VCaP (cell line): ENCODE data around the gene BTBD10.

Experiments used
- H3K27ac ChIP-seq: fragments of 450-650 bp; 2 replicates; pipeline ENCODE4 v1.5.1; 2017
- TF ChIP-seq, protein P1 (sequence below): fragments of 450-650 bp; conservative IDR thresholded peaks from 2 replicates; pipeline ENCODE4 v1.5.1; 2017; ENCODE audit warnings: mild to moderate bottlenecking, moderate library complexity

The BTBD10 gene

DNA sequence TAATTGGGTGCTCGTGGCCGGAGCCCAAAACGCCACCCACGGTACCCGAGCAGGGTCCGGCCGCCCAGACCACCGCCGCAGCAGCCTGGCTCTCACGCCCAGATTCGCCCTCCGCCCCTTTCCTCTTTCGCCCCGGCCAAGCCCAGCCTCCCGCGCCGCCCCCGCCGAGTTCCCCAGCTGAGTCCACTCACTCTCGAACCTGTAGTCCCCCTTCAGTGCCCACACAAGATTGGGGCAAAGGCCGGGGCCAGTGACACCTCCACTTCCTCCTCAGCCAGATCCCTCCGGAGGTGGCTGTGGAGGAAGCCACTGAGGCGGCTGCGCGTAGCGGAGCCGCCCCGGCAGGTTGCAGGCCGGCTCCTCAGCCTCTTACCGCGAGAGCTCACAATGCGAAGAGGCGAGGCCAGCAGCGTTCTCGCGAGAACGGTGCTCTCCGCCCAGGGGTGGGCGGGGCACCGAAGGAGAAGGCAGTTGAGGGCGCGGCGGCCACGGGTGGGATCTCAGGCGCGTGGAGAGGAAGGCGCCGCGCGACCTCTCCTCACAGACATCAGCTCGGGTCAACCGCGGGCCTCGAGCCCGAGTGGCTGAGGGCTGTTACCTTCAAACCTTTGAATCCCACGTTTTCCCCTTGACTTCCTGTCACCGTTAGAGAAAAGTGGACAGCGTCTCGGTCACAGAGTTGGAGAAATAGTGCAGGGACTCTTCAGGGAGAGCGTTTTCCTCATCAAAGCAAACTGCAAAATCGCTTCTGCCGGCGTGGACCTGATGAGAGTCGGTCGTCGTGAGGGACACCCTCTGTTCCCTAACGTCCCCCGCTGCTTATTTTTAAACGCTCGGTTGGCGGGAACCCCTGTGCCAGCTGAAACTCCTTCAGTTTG lies at the start of gene BTBD10:
Gene BTBD10, minus strand, starts transcription at position 322 of the 878 bp plus-strand sequence. CDS start 18,098 bp downstream, outside the sequence.
- TF ChIP-seq, protein P1, sequence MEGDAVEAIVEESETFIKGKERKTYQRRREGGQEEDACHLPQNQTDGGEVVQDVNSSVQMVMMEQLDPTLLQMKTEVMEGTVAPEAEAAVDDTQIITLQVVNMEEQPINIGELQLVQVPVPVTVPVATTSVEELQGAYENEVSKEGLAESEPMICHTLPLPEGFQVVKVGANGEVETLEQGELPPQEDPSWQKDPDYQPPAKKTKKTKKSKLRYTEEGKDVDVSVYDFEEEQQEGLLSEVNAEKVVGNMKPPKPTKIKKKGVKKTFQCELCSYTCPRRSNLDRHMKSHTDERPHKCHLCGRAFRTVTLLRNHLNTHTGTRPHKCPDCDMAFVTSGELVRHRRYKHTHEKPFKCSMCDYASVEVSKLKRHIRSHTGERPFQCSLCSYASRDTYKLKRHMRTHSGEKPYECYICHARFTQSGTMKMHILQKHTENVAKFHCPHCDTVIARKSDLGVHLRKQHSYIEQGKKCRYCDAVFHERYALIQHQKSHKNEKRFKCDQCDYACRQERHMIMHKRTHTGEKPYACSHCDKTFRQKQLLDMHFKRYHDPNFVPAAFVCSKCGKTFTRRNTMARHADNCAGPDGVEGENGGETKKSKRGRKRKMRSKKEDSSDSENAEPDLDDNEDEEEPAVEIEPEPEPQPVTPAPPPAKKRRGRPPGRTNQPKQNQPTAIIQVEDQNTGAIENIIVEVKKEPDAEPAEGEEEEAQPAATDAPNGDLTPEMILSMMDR: no peak
- H3K27ac ChIP-seq: peak within 1 kb of the TSS; percentile 83

DNA sequence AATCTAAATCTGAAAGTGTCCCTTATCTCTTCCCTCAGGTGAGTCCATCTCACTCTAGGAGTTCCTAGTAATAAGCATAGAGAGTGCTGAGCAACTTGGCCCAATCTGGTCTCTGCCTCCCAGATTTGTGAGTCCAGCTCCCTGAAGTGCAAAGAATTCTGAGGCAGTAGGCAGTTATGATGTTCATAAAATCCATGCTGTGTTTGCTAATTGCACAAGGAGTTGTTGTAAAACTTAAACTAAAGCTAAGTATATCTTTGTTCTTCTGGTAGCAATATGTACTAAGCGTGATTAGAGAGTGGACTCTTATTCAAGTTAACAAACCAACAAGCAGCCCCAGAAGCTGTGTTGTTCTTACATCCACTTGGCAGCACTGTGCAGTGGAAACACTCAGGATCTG lies 40.4 kb upstream of the BTBD10 start:
- H3K27ac ChIP-seq: no peak overlapping the region
- TF ChIP-seq, protein P1: no peak

DNA sequence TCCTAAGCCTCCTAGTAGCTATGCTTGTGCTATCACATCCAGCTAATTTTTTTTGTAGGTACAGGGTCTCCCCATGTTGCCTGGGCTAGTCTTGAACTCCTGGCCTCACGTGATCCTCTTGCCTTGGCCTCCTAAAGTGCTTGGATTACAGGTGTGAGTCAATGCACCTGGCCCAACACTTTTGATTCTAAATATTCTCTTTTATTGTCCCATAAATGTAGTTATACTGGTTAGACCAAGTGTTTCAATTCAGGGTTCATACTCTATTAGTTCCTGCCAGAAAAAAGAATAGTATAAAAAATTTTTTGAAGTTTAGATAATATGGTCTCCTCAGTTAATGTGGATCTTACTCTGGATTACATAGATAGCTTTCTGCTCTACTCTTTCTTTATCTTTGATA lies 39.5 kb upstream of the BTBD10 start:
- H3K27ac ChIP-seq: no peak overlapping the region
- TF ChIP-seq, protein P1: no peak

DNA sequence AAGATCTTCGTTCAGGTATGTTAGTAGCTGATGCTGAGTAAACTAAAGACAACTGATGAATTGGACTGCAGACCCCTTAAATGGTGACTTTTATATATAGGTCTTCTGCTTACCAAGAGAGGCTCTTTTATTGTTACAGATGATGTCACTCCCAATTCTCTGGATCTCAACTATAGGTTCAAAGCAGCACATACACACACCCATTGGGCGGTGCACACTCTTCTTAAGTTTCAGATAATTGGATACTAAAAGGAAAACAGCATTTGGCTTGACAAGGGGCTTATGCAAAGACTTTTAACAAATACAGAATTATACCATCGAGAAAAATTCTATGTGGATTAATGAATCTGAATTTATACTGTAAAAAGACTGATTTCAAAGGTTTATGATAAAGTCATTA lies 32.9 kb upstream of the BTBD10 start, which contains the start of gene PTH:
Gene PTH, minus strand, starts transcription at position 69 of the 400 bp plus-strand sequence. CDS start 3,142 bp downstream, outside the sequence.
- H3K27ac ChIP-seq: no peak within 1 kb of the TSS
- TF ChIP-seq, protein P1: no peak

DNA sequence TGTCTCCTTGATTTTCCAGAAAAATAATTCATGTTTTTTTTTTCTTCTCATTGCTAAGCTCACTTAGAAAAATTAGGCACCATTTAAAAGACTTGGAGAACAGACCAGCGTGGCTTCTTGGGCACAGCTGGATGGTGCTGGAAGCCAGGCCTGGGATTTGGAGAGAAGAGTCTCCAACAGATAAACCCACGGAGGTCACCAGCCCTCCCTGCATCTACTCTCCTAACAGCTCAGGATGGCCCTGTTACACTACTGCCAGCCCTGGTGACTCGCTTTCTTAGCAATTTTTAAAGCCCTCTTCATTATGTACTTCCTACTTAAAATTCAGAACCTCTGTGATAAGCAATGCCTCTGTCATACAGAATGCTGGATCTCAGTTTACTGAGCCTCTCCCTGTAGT lies 31.0 kb upstream of the BTBD10 start:
- TF ChIP-seq, protein P1: no peak
- no peak overlapping the region for H3K27ac ChIP-seq

DNA sequence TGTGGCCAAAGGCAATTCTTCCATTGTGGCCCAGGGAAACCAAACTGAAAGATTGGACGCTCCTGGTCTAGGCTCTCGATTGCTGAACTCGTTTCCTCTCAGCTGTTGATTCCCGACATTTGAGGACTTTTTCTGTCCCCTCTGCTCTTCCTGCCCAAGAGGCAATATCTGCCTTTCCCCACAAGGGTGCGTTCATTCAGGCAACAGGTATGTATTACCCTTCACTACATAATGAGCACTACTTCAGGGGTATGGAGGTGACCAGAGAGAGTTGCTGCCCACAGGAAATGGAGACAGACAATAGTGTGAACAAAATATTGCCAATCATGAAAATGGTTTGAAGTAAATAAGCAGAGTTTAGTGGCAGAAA lies 24.6 kb upstream of the BTBD10 start:
- TF ChIP-seq, protein P1: no peak
- no peak overlapping the region for H3K27ac ChIP-seq

DNA sequence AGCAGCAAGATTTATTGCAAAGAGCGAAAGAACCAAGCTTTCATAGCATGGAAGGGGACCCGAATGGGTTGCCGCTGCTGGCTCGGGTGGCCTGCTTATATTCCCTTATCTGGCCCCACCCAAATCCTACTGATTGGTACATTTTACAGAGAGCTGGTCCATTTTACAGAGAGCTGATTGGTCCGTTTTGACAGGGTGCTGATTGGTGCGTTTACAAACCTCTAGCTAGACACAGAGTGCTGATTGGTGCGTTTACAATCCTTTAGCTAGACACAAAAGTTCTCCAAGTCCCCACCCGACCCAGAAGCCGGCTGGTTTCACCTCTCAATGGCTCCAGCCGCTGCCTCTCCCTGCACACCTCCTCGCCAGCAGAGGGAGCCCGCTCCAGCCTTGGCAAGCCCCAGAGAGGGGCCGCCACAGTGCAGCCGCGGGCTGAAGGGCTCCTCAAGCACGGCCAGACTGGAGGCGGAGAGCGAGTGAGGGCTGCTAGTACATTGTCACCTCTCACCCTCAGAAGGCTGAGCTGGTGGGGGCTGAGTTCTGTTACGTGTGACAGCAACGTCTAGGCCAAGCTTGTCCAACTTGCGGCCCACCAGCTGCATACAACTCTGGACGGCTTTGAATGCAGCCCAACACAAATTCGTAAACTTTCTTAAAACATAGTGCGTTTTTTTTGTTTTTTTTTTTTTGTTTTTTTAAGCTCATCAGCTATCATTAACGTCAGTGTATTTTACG lies 24.1 kb upstream of the BTBD10 start:
- H3K27ac ChIP-seq: no peak overlapping the region

More for the DNA sequence above, 24.1 kb upstream of the BTBD10 start:
- TF ChIP-seq, protein P1: no peak
